K562 (cell line): Measurements from ENCODE around the gene ARMC8. TPM values are rescaled to one million over a fixed set of nuclear protein-coding genes. Genes with fewer than 3 reads are reported as not detected.

Source experiments
- ATF1 ChIP-seq, 2 experiments: fragments of 450-650 bp in 1 of 2; IDR thresholded peaks; 2 replicates each; pipeline ENCODE4 v1.6.1; 2016; ENCODE audit warnings: missing compliant biosample characterization in 1 of 2, missing genetic modification characterization in 1 of 2
- CBFA2T2 ChIP-seq: fragments of 450-650 bp; conservative IDR thresholded peaks from 2 replicates; pipeline ENCODE4 v1.6.1; 2017; ENCODE audit warnings: mild to moderate bottlenecking
- ESRRA ChIP-seq: fragments of 450-650 bp; IDR thresholded peaks from 2 replicates; pipeline ENCODE4 v1.6.1; 2014; ENCODE audit warnings: low read depth, mild to moderate bottlenecking, moderate library complexity, borderline replicate concordance
- FUS ChIP-seq: fragments of 200-400 bp; formaldehyde crosslinking; optimal IDR thresholded peaks from 2 replicates; pipeline ENCODE3; 2017; ENCODE audit warnings: low read depth, low read length
- GTF2A2 ChIP-seq: IDR thresholded peaks from 2 replicates; pipeline ENCODE4 v1.6.1; 2016; ENCODE audit warnings: mild to moderate bottlenecking, missing genetic modification characterization, missing compliant biosample characterization
- HNRNPK ChIP-seq: fragments of 200-400 bp; formaldehyde crosslinking; IDR thresholded peaks from one replicate; pipeline ENCODE4 v1.6.1; 2018; ENCODE audit warnings: mild to moderate bottlenecking, low read depth, low read length; ENCODE audit not compliant: poor library complexity, severe bottlenecking
- HOXB6 ChIP-seq: fragments of 250-450 bp; sonication (Bioruptor Pico); IDR thresholded peaks from 2 replicates; pipeline ENCODE4 v1.5.1; 2022; ENCODE audit warnings: mild to moderate bottlenecking, borderline replicate concordance
- MTA3 ChIP-seq: fragments of 450-650 bp; formaldehyde crosslinking; IDR thresholded peaks from 2 replicates; pipeline ENCODE4 v1.6.1; 2017; ENCODE audit warnings: mild to moderate bottlenecking, borderline replicate concordance
- MYBL2 ChIP-seq, 2 experiments: fragments of 450-650 bp in 1 of 2; sonication (generic) in 1 of 2; formaldehyde crosslinking in 1 of 2; IDR thresholded peaks; 2 replicates each; pipeline versions ENCODE4 v1.6.1 to v1.8.1; 2017 to 2022; ENCODE audit warnings: borderline replicate concordance in 1 of 2, inconsistent platforms in 1 of 2, low read depth in 1 of 2, mild to moderate bottlenecking in 1 of 2, missing genetic modification reagents in 1 of 2, moderate library complexity in 1 of 2
- PTBP1 ChIP-seq: fragments of 200-400 bp; formaldehyde crosslinking; IDR thresholded peaks from 2 replicates; pipeline ENCODE4 v1.6.1; 2017; ENCODE audit warnings: low read depth, low read length
- RBM14 ChIP-seq: fragments of 200-400 bp; formaldehyde crosslinking; IDR thresholded peaks from 2 replicates; pipeline ENCODE4 v1.6.1; 2018; ENCODE audit warnings: low read depth, mild to moderate bottlenecking, low read length, moderate library complexity, borderline replicate concordance; ENCODE audit not compliant: insufficient read depth
- SETDB1 ChIP-seq: IDR thresholded peaks from one replicate; pipeline ENCODE4 v1.6.1; 2012; ENCODE audit warnings: low read length, control low read depth, inconsistent platforms
- SMARCE1 ChIP-seq: fragments of 450-650 bp; IDR thresholded peaks from 2 replicates; pipeline ENCODE4 v1.7.1; 2016; ENCODE audit warnings: mild to moderate bottlenecking
- SRSF7 ChIP-seq: fragments of 200-400 bp; formaldehyde crosslinking; optimal IDR thresholded peaks from 2 replicates; pipeline ENCODE3; 2017; ENCODE audit warnings: mild to moderate bottlenecking, low read depth, low read length
- TAL1 ChIP-seq: fragments of 450-650 bp; IDR thresholded peaks from 2 replicates; pipeline ENCODE4 v1.6.1; 2016; ENCODE audit warnings: mild to moderate bottlenecking
- TCF7 ChIP-seq: sonication (generic); IDR thresholded peaks from 2 replicates; pipeline ENCODE4 v1.6.1; 2016; ENCODE audit warnings: antibody characterized with exemption, borderline replicate concordance
- ZFP1 ChIP-seq: fragments of 450-650 bp; formaldehyde crosslinking; IDR thresholded peaks from 2 replicates; pipeline ENCODE4 v1.4.0; 2020; ENCODE audit warnings: mild to moderate bottlenecking, mixed read lengths
- ZFX ChIP-seq: sonication (generic); formaldehyde crosslinking; IDR thresholded peaks from 2 replicates; pipeline ENCODE4 v1.8.0; 2022; ENCODE audit warnings: mild to moderate bottlenecking, missing genetic modification reagents, moderate library complexity
- ZNF146 ChIP-seq: IDR thresholded peaks from one replicate; pipeline ENCODE4 v1.6.1; 2018; ENCODE audit warnings: missing compliant biosample characterization; ENCODE audit not compliant: unreplicated experiment
- ZNF212 ChIP-seq: fragments of 450-650 bp; formaldehyde crosslinking; IDR thresholded peaks from 2 replicates; pipeline ENCODE4 v1.4.0; 2020; ENCODE audit warnings: mild to moderate bottlenecking
- ZNF274 ChIP-seq: IDR thresholded peaks from 2 replicates; pipeline ENCODE4 v1.6.1; 2011; ENCODE audit warnings: low read depth, mild to moderate bottlenecking, low read length, moderate library complexity, borderline replicate concordance
- ZNF589 ChIP-seq: fragments of 200-800 bp; sonication (Bioruptor generic); IDR thresholded peaks from 2 replicates; pipeline ENCODE4 v1.6.1; 2016; ENCODE audit warnings: low read depth, missing genetic modification characterization, missing compliant biosample characterization
- polyA plus RNA-seq, 8 experiments: library from polyadenylated mRNA; depleted of rRNA in 4 of 8; stranded (reverse) in 5 of 8; unstranded in 3 of 8; fragments of >200 nt; fragmentation: Nextera tagmentation in 2 of 8; fragmentation: Illumina TruSeq in 1 of 8; extraction: Ambion mirVana in 2 of 8; extraction: Trizol in 1 of 8; gene quantifications; 2 replicates each; pipeline versions ENCODE4 v1.2.1 to v1.2.3, GENCODE V29; 2011 to 2014; ENCODE audit warnings: inconsistent platforms in 1 of 8, missing spikeins in 1 of 8
- total RNA-seq, 7 experiments: library from RNA; depleted of rRNA in 6 of 7; stranded (reverse); fragments of >200 nt in 6 of 7; fragmentation: Illumina TruSeq in 2 of 7; extraction: Trizol in 2 of 7; gene quantifications; 2 replicates each; pipeline versions ENCODE4 v1.2.1 to v1.2.3, GENCODE V29; 2011 to 2021; ENCODE audit warnings: low replicate concordance in 1 of 7
- TF ChIP-seq, protein P1 (sequence below): sonication (generic); formaldehyde crosslinking; IDR thresholded peaks from 2 replicates; pipeline ENCODE4 v1.8.1; 2022; ENCODE audit warnings: missing genetic modification reagents
- TF ChIP-seq, protein P2 (sequence below): fragments of 200-400 bp; formaldehyde crosslinking; IDR thresholded peaks from 2 replicates; pipeline ENCODE4 v1.6.1; 2017; ENCODE audit warnings: mild to moderate bottlenecking, low read depth, low read length, moderate library complexity
- TF ChIP-seq, protein P3 (sequence below): fragments of 200-800 bp; sonication (Bioruptor generic); IDR thresholded peaks from 2 replicates; pipeline ENCODE4 v1.6.1; 2017; ENCODE audit warnings: missing genetic modification characterization, missing compliant biosample characterization

Gene ARMC8
- total and polyA plus RNA-seq, 9 of the 15 experiments (the other 6 are each of a cell fraction or from before 2014, with no cell fraction given) = 22.4 to 76.1 (median 37.3) TPM

DNA sequence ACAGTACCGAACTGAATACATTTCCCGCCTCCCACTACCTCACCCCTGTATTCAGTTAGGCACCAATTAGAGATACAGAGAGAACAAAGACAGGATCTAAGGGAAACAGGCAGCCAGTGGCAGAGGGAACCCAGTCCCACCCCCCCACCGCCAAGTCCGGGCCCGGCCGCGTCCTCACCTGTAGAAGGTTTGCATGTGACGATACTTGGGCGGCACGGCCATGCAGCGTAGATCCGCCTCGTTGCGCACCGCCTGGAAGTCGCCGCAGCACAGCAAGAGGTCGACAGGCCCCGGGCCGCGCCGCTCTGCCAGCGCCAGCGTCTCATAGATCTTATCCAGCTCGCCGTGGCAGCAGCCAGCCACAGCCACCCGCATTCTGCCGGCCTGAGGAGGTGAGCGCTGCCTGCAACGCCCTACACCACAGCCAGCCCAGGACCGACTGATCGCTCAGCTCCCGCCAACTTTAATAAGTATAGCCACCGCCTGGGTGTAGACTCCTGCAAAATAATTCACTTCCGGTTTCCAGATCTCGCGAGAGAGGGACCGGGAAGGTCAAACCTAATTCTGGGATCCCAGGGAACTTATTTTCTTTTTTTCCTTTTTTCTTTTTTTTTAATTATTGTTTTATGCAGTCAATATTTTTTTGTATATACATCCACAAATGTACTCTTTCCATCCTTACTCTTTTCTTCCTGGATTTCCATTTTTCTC lies 12.5 kb upstream of the ARMC8 start, which contains the start of gene DBR1 (continued):
- TF ChIP-seq HOXB6 (no peak), MTA3 (0 out of 2 replicates have a peak, but pooled peaks have one; percentile 40), ZNF212 (CRISPR knock-in tag) (no peak), ZNF274 (no peak), SRSF7 (no peak), CBFA2T2 (no peak), FUS (no peak), TAL1 (no peak), MYBL2 (IDR thresholded peaks at IDR 0.05; ENCODE audit: low read depth) (no peak), MYBL2 (CRISPR knock-in tag; IDR thresholded peaks at IDR 0.05; ENCODE audit: borderline replicate concordance) (no peak), HNRNPK (no peak), GTF2A2 (tag) (no peak), SETDB1 (no peak), ZNF589 (CRISPR knock-in tag) (no peak), TCF7 (no peak), SMARCE1 (no peak), ESRRA (no peak), ZNF146 (CRISPR knock-in tag) (no peak), RBM14 (no peak), ZFP1 (CRISPR knock-in tag) (no peak), ATF1 (CRISPR knock-in tag; IDR thresholded peaks at IDR 0.05) (no peak), ATF1 (tag; IDR thresholded peaks at IDR 0.05) (peak; percentile 42), PTBP1 (no peak), ZFX (CRISPR knock-in tag) (peak; percentile 83)
- TF ChIP-seq, protein P1, sequence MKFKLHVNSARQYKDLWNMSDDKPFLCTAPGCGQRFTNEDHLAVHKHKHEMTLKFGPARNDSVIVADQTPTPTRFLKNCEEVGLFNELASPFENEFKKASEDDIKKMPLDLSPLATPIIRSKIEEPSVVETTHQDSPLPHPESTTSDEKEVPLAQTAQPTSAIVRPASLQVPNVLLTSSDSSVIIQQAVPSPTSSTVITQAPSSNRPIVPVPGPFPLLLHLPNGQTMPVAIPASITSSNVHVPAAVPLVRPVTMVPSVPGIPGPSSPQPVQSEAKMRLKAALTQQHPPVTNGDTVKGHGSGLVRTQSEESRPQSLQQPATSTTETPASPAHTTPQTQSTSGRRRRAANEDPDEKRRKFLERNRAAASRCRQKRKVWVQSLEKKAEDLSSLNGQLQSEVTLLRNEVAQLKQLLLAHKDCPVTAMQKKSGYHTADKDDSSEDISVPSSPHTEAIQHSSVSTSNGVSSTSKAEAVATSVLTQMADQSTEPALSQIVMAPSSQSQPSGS = no peak
- TF ChIP-seq, protein P2, sequence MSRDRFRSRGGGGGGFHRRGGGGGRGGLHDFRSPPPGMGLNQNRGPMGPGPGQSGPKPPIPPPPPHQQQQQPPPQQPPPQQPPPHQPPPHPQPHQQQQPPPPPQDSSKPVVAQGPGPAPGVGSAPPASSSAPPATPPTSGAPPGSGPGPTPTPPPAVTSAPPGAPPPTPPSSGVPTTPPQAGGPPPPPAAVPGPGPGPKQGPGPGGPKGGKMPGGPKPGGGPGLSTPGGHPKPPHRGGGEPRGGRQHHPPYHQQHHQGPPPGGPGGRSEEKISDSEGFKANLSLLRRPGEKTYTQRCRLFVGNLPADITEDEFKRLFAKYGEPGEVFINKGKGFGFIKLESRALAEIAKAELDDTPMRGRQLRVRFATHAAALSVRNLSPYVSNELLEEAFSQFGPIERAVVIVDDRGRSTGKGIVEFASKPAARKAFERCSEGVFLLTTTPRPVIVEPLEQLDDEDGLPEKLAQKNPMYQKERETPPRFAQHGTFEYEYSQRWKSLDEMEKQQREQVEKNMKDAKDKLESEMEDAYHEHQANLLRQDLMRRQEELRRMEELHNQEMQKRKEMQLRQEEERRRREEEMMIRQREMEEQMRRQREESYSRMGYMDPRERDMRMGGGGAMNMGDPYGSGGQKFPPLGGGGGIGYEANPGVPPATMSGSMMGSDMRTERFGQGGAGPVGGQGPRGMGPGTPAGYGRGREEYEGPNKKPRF = no peak
- TF ChIP-seq, protein P3, sequence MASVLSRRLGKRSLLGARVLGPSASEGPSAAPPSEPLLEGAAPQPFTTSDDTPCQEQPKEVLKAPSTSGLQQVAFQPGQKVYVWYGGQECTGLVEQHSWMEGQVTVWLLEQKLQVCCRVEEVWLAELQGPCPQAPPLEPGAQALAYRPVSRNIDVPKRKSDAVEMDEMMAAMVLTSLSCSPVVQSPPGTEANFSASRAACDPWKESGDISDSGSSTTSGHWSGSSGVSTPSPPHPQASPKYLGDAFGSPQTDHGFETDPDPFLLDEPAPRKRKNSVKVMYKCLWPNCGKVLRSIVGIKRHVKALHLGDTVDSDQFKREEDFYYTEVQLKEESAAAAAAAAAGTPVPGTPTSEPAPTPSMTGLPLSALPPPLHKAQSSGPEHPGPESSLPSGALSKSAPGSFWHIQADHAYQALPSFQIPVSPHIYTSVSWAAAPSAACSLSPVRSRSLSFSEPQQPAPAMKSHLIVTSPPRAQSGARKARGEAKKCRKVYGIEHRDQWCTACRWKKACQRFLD (CRISPR knock-in tag) = 0 out of 2 replicates have a peak, but pooled peaks have one; percentile 23
